HG02884 (cell line): ENCODE data around the gene MASP2.
"Not testable (repeated sequence)": the region's sequence is repeated elsewhere in the genome, so short reads cannot be mapped to it uniquely, and the experiment has no call there.

Experiments used
- ATAC-seq: cut with Tn5 transposase; IDR thresholded peaks from one replicate; pipeline ENCODE4 v1.9.1; 2021; ENCODE audit warnings: mild to moderate bottlenecking, moderate library complexity; ENCODE audit not compliant: unreplicated experiment

Gene MASP2

GRCh38 chr1:11058595-11059154 is 11.6 kb upstream of the MASP2 start:
- ATAC-seq, result no peak

GRCh38 chr1:11058026-11058425 is 11.0 kb upstream of the MASP2 start:
- no peak for ATAC-seq

- ATAC-seq, result no peak
Measured at GRCh38 chr1:11057477-11057876, 10.4 kb upstream of the MASP2 start.

- ATAC-seq, result no peak
Measured at GRCh38 chr1:11056504-11056903, 9.5 kb upstream of the MASP2 start.

GRCh38 chr1:11055676-11056075 is 8.6 kb upstream of the MASP2 start:
- ATAC-seq, result no peak

DNA sequence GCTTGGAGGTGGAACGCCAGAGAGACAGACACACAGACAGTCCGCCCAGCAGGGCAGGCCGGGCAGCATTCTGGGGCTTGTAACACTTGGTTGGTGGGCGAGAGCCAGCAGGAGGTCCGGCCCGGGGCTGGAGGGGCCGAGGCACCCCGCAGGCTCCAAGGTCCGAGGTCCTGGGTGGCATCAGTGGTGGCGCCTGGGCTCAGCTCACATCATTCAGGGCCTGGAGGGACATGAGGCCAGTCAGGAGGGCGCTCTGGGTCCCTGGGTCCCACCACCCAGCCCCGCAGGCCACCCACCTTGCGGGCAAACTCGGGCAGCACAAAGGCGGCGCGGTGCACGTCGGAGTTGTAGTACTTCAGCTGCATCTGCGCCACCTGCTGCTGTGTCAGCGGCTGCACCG is 7.6 kb upstream of the MASP2 start:
- no peak for ATAC-seq

DNA sequence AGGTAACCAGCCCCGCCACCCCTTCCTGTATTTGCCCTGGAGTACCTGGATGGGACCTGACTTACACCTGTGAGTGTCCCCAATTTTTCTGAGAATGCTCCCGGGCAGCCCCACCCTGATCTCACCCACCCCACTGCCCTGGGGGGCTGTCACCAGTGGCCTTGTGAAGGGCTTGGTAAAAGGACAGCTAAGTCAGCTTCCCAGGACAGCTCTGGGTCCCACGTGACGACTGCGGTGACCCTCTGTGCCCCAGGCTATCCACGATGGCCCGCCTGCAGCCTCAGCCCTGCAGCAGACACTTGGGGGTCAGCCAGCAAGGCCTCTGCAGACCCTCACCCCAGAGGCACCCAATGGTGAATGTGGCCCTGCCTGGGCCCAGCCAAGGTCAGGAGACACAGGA is 7.1 kb upstream of the MASP2 start:
- ATAC-seq, result no peak

DNA sequence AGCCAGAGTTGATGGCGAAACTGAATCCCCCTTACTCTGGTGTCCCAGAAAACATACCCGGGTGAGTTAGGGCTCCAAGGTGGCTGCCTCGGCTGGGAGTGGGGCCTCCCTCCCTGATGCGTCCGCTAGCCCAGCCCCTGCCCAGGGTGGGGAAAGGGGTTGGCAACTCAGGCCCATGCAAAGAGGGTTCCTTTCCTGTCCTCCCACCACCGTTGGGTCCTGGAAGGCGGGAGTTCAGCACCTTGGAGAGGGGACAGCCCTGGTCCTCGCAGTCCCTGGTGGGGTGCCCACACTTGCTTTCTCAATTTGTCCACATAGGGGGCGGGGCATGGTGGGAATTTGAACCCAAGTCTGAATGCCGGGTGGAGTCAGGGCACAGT is 6.7 kb upstream of the MASP2 start:
- ATAC-seq, result no peak

DNA sequence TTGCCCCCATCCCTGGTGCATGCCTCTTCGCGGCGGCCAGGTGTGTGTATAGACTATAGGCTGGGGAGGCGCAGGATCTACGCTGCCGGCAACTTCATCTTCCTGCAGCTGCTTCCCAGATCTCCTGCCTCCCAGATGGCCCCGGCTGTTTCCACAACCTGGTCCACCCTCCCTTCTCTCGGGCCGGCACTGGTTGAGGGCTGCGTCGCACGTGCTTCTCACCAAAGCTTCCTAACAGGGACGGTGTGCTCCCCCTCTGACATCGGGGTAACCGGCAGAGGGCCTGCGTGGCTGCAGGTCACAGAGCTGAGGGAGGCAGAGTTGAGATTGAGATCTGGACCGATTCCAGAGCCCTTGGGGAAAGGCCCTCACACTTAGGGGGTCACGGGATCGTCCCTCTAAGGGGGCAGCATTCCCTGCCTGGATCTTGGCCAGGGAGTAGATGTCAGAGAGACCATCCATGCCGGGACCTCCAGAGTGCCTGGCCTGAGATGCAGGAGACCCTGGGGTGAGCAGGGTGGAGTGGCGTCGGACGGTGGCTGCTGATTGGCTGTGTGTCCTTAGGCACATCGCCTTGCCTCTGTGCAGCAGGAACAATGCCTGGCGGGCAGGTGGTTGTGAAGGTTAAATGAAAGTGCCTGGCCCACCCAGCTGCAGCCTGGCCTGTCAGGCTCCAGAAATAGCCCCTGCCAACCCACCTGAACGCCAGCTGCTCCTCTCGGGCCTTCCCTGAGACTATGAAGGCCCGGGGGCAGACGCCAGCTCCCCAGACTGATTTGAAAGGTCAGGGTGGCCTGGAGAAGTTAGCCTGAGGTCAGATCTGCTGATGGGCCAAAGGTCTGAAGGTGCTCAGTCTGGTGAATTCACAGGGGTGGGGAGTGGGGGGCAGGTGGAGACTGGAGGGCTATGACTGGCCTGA is 6.1 kb upstream of the MASP2 start:
- ATAC-seq, result no peak

DNA sequence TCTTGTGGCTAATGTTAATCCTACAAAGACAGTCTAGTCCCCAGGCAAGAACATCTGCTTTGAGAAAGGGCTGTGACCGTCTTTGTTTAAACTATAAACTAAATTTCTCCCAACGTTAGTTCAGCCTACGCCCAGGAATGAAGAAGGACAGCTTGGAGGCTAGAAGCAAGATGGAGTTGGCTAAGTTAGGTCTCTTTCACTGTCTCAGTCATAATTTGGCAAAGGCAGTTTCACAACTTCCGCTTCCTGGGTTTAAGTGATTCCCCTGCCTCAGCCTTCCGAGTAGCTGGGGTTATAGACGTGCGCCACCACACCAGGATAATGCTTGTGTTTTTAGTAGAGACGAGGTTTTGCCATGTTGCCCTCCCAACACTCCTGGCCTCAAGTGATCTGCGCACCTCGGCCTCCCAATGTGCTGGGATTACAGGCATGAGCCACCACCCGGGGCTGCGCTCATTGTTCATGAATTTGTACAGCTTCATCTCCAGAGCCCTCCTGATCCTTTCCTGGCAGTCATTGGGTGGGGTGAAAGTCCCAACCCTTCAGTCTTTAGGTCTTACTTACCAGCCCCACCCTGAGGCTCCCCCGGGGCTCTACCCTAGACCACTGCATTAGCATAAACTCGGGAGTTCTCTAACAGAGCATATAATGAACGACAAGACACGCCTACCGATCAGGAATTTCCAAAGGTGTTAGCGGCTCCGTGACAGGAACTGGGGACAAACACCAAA is 4.9 kb upstream of the MASP2 start:
- ATAC-seq, result no peak

- ATAC-seq, result not testable (repeated sequence)
Measured at GRCh38 chr1:11051121-11051520, 4.1 kb upstream of the MASP2 start.

- no peak for ATAC-seq
Measured at GRCh38 chr1:11046270-11046566, 821 bp downstream of the MASP2 start.

DNA sequence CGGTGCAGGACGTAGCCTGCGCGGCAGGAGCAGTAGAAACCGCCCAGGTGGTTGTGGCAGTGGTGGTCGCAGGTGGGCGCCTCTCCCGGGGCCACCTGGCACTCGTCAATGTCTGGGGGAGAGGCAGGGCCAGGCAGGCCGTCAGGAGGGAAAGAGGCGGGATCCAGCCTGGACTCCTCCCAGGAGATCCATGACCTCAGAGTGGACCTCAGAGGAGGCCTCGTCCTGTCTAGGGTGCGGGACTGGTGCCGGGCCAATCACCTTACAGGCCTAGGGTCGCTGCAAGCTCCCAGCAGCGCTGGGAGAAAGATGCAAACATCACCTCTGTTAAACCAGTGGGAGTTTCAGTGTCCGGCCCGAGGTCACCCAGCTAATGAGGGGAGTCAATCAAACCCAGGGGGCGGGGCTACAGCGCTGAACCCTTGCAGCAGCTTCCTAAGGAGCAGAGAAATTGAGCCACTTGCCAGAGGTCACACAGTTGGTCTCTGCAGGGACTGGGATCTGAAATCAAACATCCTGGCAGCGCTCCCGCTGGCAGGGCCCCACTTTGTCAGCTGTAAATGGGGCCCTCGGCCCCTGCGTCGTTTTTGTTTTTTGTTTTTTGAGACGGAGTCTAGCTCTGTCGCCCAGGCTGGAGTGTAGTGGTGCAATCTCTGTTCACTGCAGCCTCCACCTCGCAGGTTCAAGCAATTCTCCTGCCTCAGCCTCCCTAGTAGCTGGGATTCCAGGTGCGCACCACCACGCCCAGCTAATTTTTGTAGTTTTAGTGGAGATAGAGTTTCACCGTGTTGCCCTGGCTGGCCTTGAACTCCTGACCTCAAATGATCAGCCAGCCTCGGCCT is 1.4 kb downstream of the MASP2 start:
- ATAC-seq, result no peak

DNA sequence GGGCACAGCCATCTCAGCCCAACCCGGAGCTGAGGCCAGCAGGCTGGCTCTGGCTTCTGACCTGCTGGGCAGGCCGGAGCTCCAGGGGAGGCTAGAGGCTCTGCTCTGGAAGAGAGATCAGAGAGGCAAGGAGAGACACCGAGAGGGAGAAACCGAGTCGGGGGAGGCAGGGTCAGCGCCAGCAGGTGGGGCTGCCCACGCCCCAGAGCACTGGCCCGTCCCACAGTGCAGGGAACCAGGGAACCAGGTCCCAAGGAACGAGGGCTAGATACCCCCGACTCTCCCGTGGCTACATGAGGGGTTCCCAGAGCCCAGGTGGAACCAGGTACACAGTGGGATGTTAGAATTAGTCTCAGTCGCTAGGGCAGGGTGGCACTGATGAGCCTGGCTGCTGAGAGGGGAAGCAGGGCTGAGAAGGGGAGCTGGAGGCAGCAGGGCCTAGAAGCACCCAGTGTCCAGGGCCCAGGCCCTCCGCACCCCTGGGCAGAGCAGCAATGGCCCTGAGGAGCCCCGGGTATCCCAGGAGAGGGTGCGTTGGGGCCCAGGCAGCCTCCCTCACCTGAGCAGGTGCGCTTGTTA is 2.1 kb downstream of the MASP2 start:
- ATAC-seq, result no peak

DNA sequence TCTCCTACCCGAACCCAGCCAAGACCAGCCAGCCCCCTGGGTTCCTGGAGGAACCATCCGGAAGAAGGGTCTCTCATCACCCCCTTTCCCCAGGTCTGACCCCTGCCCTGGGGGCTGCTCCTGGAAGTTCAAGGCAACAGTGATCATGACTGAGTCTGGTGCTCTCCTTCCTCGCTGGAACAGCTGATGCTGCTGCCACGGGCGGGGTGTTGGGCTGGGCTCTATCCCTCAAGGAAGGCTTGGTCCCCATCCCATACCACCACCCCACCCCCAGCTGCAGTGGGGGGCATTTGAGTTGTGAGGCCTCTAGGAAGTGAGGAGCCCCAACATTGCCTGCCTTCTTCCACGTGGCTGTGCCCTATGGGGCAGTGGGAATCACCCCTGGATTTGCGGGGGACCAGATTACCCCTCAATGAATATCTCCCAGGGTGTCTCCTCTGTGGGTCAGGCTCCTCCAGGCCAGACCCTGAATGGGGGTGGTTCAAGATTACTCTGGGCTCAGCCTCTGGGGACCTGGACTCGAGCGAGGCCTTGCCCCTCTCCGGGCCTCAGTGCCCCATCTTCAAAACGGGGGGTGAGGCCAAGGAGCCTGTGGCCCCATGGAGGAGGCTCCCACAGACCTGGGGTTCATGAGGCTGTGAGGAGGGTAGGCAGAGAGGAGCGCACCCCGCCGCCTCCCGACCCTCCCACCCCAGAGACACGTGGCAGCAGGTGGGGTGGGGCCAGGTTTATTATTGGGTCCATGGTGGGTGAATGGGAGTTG is 2.8 kb downstream of the MASP2 start:
- no peak for ATAC-seq

- ATAC-seq, result no peak
Measured at GRCh38 chr1:11042995-11043874, 3.8 kb downstream of the MASP2 start.

- no peak for ATAC-seq
Measured at GRCh38 chr1:11042065-11042464, 5.0 kb downstream of the MASP2 start.

- ATAC-seq, result no peak
Measured at GRCh38 chr1:11041048-11041447, 6.0 kb downstream of the MASP2 start.

DNA sequence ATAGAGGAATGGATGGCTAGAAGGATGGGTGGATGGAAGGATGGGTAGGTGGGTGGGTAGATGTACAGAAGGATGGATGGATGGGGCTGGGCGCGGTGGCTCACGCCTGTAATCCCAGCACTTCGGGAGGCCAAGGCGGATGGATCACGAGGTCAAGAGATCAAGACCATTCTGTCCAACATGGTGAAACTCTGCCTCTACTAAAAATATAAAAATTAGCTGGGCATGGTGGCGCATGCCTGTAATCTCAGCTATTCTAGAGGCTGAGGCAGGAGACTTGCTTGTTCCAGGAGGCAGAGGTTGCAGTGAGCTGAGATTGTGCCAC is 7.0 kb downstream of the MASP2 start:
- ATAC-seq, result not testable (repeated sequence)
